Gastroesophageal sphincter (tissue), 4 donors: Measurements from ENCODE around the gene IKZF4. TPM values are rescaled to one million over a fixed set of nuclear protein-coding genes. Genes with fewer than 3 reads are reported as not detected.

Experiments used
- ATAC-seq: fragments of 150-250 bp; one replicate; pipeline ENCODE4 v1.9.1; 2016; ENCODE audit warnings: mild to moderate bottlenecking, moderate library complexity
- H3K27ac ChIP-seq, 4 donors: fragments of 200-600 bp; sonication (generic) in 3 of 4; 1 replicate in 3 of 4; 2 replicates in 1 of 4; pipeline ENCODE4 v1.5.1; 2016 to 2019
- H3K27me3 ChIP-seq: fragments of 200-600 bp; sonication (generic); one replicate; pipeline ENCODE4 v1.5.1; 2019
- H3K36me3 ChIP-seq, 2 donors: fragments of 200-600 bp; sonication (generic); one replicate each; pipeline ENCODE4 v1.5.1; 2019; ENCODE audit warnings: control low read depth in 1 of 2
- H3K4me1 ChIP-seq, 3 donors: fragments of 200-600 bp; sonication (generic); 1 replicate in 2 of 3; 2 replicates in 1 of 3; pipeline ENCODE4 v1.5.1; 2016 to 2019; ENCODE audit warnings: control low read depth in 2 of 3
- H3K4me3 ChIP-seq, 2 donors: fragments of 200-600 bp; sonication (generic); one replicate each; pipeline ENCODE4 v1.5.1; 2019; ENCODE audit warnings: mild to moderate bottlenecking in 1 of 2, moderate library complexity in 1 of 2
- H3K9me3 ChIP-seq, 3 donors: fragments of 200-600 bp; sonication (generic); one replicate each; pipeline ENCODE4 v1.5.1; 2017 to 2019; ENCODE audit warnings: control low read depth in 2 of 3
- CTCF ChIP-seq, 4 experiments: fragments of 200-600 bp in 2 of 4; fragments of 450-650 bp in 2 of 4; sonication (generic) in 1 of 4; IDR thresholded peaks; one replicate each; pipeline ENCODE4 v1.5.1; 2017 to 2019; ENCODE audit warnings: antibody characterized with exemption in 4 of 4, mild to moderate bottlenecking in 2 of 4, moderate library complexity in 2 of 4
- EP300 ChIP-seq: sonication (generic); formaldehyde crosslinking; IDR thresholded peaks from one replicate; pipeline ENCODE4 v1.6.1; 2017; ENCODE audit warnings: antibody characterized with exemption, mild to moderate bottlenecking
- POLR2A ChIP-seq, 2 donors: fragments of 450-650 bp; IDR thresholded peaks; one replicate each; pipeline ENCODE4 v1.6.1; 2017; ENCODE audit warnings: antibody characterized with exemption in 2 of 2, mild to moderate bottlenecking in 2 of 2, moderate library complexity in 1 of 2
- POLR2AphosphoS5 ChIP-seq: sonication (generic); formaldehyde crosslinking; IDR thresholded peaks from one replicate; pipeline ENCODE4 v1.6.1; 2017; ENCODE audit warnings: antibody characterized with exemption
- WGBS, 2 donors: methylation state at CpG; one replicate each; pipeline ENCODE4 v1.1.5; 2018; ENCODE audit warnings: low coverage in 1 of 2; 5-methylcytosine and 5-hydroxymethylcytosine counted together
- total RNA-seq, 4 donors: library from RNA; depleted of rRNA; stranded (reverse); fragments of >200 nt; gene quantifications; one replicate each; pipeline ENCODE4 v1.1.0, GENCODE V29; 2016

IKZF4 gene
- total RNA-seq, 4 donors from 2014 or later, result 5.1 to 7.3 (median 6.5) TPM

- H3K27ac ChIP-seq, result no peak overlapping the region
- no peak for ATAC-seq
- H3K36me3 ChIP-seq, result peaks cover 0 to 73% of the 10 kb centered on the region in 2 donors
- no peak overlapping the region for H3K4me3 ChIP-seq
- H3K4me1 ChIP-seq, result no peaks in the 10 kb centered on the region
- TF ChIP-seq EP300 (no peak), CTCF (IDR thresholded peaks at IDR 0.05) (no peak)
- no peaks in the 10 kb centered on the region for H3K9me3 ChIP-seq
- H3K27me3 ChIP-seq, result no peaks in the 10 kb centered on the region
- WGBS, 2 donors, result 60 to 86% methylated on average over 1 to 6 of the region's 21 CpGs
Measured at GRCh38 chr12:56034586-56035332, 13.9 kb downstream of the IKZF4 start.

- no peaks in the 10 kb centered on the region for H3K9me3 ChIP-seq
- no peak overlapping the region for H3K4me3 ChIP-seq
- H3K27ac ChIP-seq, result no peak overlapping the region
- no peak for ATAC-seq
- 79 to 80% methylated on average over 1 to 2 of the region's 2 CpGs for WGBS, 2 donors
- peaks cover 0 to 58% of the 10 kb centered on the region in 2 donors for H3K36me3 ChIP-seq
- no peaks in the 10 kb centered on the region for H3K27me3 ChIP-seq
- H3K4me1 ChIP-seq, result peaks cover 0 to 7% (median 4%) of the 10 kb centered on the region in 3 donors
- TF ChIP-seq EP300, result no peak
- TF ChIP-seq CTCF (IDR thresholded peaks at IDR 0.05), result no peak
- TF ChIP-seq POLR2AphosphoS5, result no peak
- TF ChIP-seq POLR2A (IDR thresholded peaks at IDR 0.05), result no peak
Measured at GRCh38 chr12:56037161-56037560, 16.3 kb downstream of the IKZF4 start.

GRCh38 chr12:56038022-56038655, 17.3 kb downstream of the IKZF4 start:
- Histone ChIP-seq H3K4me3 (no peak overlapping the region), H3K9me3 (no peaks in the 10 kb centered on the region), H3K27me3 (no peaks in the 10 kb centered on the region), H3K36me3 (peaks cover 0 to 51% of the 10 kb centered on the region in 2 donors), H3K27ac (no peak overlapping the region), H3K4me1 (peaks cover 4 to 14% (median 4%) of the 10 kb centered on the region in 3 donors)
- no peak for ATAC-seq
- no peak for TF ChIP-seq EP300
- no peak for TF ChIP-seq POLR2A (IDR thresholded peaks at IDR 0.05)
- no peak for TF ChIP-seq CTCF (IDR thresholded peaks at IDR 0.05)
- no peak for TF ChIP-seq POLR2AphosphoS5
- 37 to 48% methylated on average over 2 of the region's 2 CpGs for WGBS, 2 donors

- peaks cover 0 to 51% of the 10 kb centered on the region in 2 donors for H3K36me3 ChIP-seq
- peaks cover 4 to 22% (median 4%) of the 10 kb centered on the region in 3 donors for H3K4me1 ChIP-seq
- TF ChIP-seq EP300 (no peak), CTCF (IDR thresholded peaks at IDR 0.05) (no peak), POLR2AphosphoS5 (no peak), POLR2A (IDR thresholded peaks at IDR 0.05) (no peak)
- 100% methylated on average over 1 of the region's 1 CpG; no CpG with 5 or more reads in 1 of the 2 donors for WGBS, 2 donors
- no peak for ATAC-seq
- no peaks in the 10 kb centered on the region for H3K27me3 ChIP-seq
- H3K4me3 ChIP-seq, result no peak overlapping the region
- no peaks in the 10 kb centered on the region for H3K9me3 ChIP-seq
- no peak overlapping the region for H3K27ac ChIP-seq
Measured at GRCh38 chr12:56040151-56040550, 19.3 kb downstream of the IKZF4 start.
